Fibroblast of pulmonary artery (primary cell): Measurements from ENCODE around the gene BEGAIN.
A peak's percentile ranks its signal among the peaks of the same experiment; 100 is the strongest.

Source experiments
- DNase-seq: peaks from one replicate; pipeline ENCODE4 v3.0.0-alpha.2; 2010; ENCODE audit warnings: low read depth
- H3K4me3 ChIP-seq: replicated peaks from 2 replicates; pipeline ENCODE4 v1.5.1; 2011; ENCODE audit warnings: low read depth, mild to moderate bottlenecking, control low read depth, low read length, moderate library complexity
- TF ChIP-seq, protein P1 (sequence below): IDR thresholded peaks from 2 replicates; pipeline ENCODE4 v1.5.1; 2011; ENCODE audit warnings: mild to moderate bottlenecking, control low read depth, low read length, inconsistent platforms; ENCODE audit errors: missing control alignments

Gene BEGAIN

DNA sequence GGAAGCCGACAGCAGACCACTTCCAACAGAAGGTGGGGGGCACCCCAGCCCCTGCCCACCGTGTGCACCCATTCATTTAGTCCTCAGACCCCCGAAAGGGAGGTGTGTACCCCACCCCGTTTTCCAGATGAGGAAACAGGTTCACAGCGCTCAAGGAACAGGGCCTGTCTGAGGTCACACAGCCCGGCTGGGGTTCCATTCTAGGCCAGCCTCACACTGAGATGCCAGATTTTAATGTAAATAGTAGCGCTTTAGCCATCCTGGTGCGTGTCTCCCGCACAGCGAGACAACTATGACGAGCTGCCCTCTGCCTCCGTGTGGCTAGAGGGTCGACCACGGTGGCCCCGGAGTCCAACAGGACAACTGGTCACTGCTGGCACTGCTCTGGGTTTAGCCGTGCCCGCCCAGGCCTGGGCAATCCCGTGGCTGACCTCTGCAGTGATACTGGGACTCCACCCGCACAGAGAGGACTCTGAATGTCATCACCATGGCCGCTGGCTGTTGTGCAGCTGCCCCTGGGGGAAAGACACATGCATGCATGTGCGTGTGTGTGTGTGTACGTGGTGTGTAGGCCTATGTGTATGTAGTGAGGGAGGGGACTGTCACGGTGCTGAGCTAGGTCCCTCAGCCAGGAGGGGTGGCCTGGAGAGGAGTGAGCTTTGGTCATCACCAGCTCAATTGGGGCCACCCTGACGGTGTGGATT, 31.6 kb downstream of the BEGAIN start:
- TF ChIP-seq, protein P1, sequence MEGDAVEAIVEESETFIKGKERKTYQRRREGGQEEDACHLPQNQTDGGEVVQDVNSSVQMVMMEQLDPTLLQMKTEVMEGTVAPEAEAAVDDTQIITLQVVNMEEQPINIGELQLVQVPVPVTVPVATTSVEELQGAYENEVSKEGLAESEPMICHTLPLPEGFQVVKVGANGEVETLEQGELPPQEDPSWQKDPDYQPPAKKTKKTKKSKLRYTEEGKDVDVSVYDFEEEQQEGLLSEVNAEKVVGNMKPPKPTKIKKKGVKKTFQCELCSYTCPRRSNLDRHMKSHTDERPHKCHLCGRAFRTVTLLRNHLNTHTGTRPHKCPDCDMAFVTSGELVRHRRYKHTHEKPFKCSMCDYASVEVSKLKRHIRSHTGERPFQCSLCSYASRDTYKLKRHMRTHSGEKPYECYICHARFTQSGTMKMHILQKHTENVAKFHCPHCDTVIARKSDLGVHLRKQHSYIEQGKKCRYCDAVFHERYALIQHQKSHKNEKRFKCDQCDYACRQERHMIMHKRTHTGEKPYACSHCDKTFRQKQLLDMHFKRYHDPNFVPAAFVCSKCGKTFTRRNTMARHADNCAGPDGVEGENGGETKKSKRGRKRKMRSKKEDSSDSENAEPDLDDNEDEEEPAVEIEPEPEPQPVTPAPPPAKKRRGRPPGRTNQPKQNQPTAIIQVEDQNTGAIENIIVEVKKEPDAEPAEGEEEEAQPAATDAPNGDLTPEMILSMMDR: no peak
- DNase-seq: no peak
- H3K4me3 ChIP-seq: no peak overlapping the region

DNA sequence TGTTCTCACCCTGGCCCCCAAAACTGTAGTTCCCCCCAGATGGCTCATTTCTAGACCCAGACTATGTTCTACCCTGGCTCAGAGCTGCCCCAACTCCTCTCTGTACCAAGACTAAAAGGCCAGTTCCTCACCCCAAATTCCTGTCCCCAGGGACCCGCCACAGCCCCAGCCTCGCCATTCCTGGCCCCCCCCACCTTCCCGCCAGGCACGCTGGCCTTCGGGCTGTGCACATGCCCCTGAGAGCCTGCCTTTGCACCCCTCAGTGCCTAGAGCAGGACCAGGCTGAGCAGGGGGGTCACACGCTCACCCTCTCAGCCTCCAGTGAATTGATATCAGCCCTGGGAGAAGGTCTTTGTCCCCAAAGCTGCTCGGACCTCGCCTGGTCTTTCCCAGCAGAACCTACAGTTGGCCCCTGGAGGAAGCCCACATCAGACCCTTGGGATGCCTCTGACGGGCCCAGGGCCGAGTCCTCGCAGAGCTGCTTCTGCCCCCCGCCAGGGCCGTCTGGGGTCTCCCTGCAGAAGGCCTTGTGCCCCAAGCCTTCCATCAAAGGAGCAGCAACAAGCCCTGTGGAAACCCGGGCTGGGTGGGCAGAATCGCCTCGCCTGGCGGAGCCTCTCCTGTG, 32.4 kb downstream of the BEGAIN start:
- TF ChIP-seq, protein P1: no peak
- H3K4me3 ChIP-seq: no peak overlapping the region

GRCh38 chr14:100554082-100554677, 33.0 kb downstream of the BEGAIN start:
- DNase-seq: peak; percentile 39
- no peak overlapping the region for H3K4me3 ChIP-seq
- TF ChIP-seq, protein P1: no peak

More for the DNA sequence above, 32.4 kb downstream of the BEGAIN start:
- DNase-seq: no peak

GRCh38 chr14:100553471-100553870, 33.7 kb downstream of the BEGAIN start:
- DNase-seq: no peak
- TF ChIP-seq, protein P1: no peak
- no peak overlapping the region for H3K4me3 ChIP-seq

GRCh38 chr14:100552524-100553125, 34.6 kb downstream of the BEGAIN start:
- TF ChIP-seq, protein P1: no peak
- DNase-seq: no peak
- H3K4me3 ChIP-seq: no peak overlapping the region

GRCh38 chr14:100551056-100551455, 36.2 kb downstream of the BEGAIN start:
- no peak overlapping the region for H3K4me3 ChIP-seq
- TF ChIP-seq, protein P1: no peak
- DNase-seq: no peak
